Measurements from ENCODE around the gene C2orf72.
"Not testable (repeated sequence)": the region's sequence is repeated elsewhere in the genome, so short reads cannot be mapped to it uniquely, and the experiment has no call there.

C2orf72 gene

DNA sequence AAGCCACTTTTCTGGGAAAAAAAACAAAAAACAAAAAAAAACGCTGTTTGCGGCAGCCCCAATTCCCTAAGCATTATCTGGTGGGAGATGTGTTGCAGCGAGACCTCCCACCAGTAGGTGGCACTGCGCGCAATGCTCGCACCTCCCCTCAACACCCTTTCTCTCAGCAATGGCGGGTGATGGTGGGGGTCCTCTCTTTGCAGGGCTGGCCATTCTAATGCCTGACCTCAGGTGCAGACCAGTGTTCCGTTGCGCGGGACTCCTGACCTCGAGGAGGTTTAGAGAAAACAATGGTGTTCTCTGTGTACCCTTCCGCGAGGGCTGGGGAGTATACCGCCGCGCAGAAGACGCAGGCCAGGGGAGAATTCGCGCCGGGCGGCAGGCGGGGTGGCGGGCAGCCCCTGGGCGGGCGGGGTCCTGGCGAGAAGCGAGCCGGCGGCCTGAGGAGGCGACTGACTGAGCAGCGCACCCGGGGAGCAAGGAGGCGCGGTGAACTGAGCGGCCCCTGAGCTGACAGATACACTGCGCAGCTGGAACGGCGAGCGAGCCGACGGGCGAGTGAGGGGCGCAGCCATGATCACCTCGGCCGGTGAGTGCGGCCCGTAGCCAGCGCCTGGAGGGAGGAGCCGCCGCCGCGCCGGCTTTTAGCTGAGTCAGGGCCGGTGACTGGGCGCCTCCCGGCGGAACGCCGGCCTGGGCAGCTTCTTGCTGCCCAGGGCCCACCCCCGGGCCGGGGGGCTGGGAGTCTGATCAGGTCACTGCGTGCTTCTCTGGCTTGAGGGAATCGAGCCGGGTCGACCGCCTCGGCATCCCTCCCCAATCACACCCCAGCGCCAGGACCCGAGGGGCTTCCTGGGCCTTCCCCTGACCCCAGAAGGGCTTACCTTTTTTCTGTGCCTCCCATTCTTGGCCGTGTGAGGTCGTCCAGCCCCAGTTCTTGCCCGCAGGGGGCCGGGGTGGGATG, 19.4 kb downstream of the C2orf72 start, which contains the start of gene PSMD1:
Gene PSMD1, plus strand, starts transcription at position 415 of the 964 bp plus-strand sequence. Its CDS starts 159 bp downstream, at position 574.
- H3K4me1 ChIP-seq (ENCODE audit: control insufficient read depth, insufficient read depth, low read length): peaks cover 35% of the 10 kb centered on the region
- peak within 1 kb of the TSS; percentile 80 for H3K27ac ChIP-seq (ENCODE audit: low read length)
- H3K36me3 ChIP-seq (ENCODE audit: control insufficient read depth in 2 of 2, insufficient read depth in 2 of 2, low read length in 2 of 2): no peaks in the 10 kb centered on the region
- no peaks in the 10 kb centered on the region for H3K27me3 ChIP-seq (ENCODE audit: control insufficient read depth in 1 of 2, insufficient read depth in 2 of 2, low read length in 2 of 2)
- H3K4me3 ChIP-seq (ENCODE audit: low read length in 2 of 2): peak within 1 kb of the TSS; percentile 87 to 99
- peak within 1 kb of the TSS; percentile 94 to 98 for H3K9ac ChIP-seq (ENCODE audit: low read length in 2 of 2)
- H3K9me3 ChIP-seq (ENCODE audit: control insufficient read depth in 2 of 2, low read length in 2 of 2): no peaks in the 10 kb centered on the region

DNA sequence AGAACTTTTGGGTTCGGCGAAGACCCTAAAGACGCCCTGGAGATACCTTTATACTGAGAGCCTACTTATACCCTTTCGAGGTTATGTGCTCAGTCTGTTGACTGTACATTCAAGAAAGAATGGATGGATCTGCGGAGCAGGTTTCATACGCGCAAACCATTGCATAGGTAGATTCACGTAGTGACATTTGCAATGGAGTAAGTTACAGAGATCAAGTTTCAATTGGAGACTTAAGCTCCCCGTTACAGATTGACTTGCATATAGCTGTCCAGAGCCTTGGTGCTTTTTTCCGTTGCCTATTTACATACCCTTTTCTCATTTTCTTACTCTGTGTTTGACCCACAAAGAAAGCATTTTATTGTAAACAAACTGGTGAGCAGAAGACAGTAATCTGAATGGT, 20.3 kb downstream of the C2orf72 start:
- Histone ChIP-seq H3K4me1 (ENCODE audit: control insufficient read depth, insufficient read depth, low read length) (peaks cover 28% of the 10 kb centered on the region), H3K9ac (ENCODE audit: low read length in 2 of 2) (peak overlapping the region; percentile 94 to 98), H3K27me3 (ENCODE audit: control insufficient read depth in 1 of 2, insufficient read depth in 2 of 2, low read length in 2 of 2) (no peaks in the 10 kb centered on the region), H3K4me3 (ENCODE audit: low read length in 2 of 2) (peak overlapping the region; percentile 87 to 99), H3K36me3 (ENCODE audit: control insufficient read depth in 2 of 2, insufficient read depth in 2 of 2, low read length in 2 of 2) (peaks cover 0 to under 1% of the 10 kb centered on the region in 2 donors), H3K27ac (ENCODE audit: low read length) (no peak overlapping the region), H3K9me3 (ENCODE audit: control insufficient read depth in 2 of 2, low read length in 2 of 2) (no peaks in the 10 kb centered on the region)

DNA sequence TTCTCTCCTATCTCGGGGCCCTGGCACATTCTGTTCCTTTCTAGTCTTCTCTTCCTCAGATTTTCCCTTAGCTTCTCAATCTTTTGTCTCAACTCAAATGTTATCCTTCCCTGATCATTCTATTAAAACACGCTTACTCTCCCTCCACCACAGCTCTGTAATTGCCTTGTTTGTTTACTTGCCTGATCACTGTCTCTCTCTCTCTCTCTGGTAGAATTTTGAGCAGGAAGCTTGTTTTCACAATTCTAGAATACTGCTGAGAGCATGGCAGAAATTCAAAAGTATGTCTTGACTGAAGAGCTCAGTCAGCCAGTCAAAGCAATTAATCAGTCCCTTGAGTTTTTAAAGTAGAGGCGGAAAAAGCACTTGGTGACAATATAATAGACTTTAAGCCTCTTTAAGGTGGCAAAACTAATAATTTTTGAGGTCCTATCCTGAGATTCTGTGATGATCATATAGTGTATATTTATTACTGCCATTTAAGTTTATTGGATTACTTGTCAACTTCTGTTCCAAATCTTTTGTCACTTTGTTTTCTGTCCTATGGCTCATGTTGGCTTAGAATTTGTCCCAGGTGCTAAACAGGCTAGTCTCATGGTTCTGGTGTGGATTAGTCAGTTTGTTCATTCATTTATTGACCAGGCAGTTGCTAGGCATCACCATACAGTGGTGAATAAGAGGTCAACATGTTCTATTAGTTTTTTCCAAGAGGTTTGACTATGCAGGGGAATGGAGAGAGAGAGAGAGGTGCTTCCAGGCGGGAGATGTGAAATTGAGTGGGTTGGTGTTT, 21.6 kb downstream of the C2orf72 start:
- peak overlapping the region in 1 of 2 donors; percentile 29 for H3K9ac ChIP-seq (ENCODE audit: low read length in 2 of 2)
- no peaks in the 10 kb centered on the region for H3K9me3 ChIP-seq (ENCODE audit: control insufficient read depth in 2 of 2, low read length in 2 of 2)
- H3K4me3 ChIP-seq (ENCODE audit: low read length in 2 of 2): peak overlapping the region in 1 of 2 donors; percentile 24
- H3K27ac ChIP-seq (ENCODE audit: low read length): no peak overlapping the region
- H3K4me1 ChIP-seq (ENCODE audit: control insufficient read depth, insufficient read depth, low read length): peaks cover 25% of the 10 kb centered on the region
- H3K36me3 ChIP-seq (ENCODE audit: control insufficient read depth in 2 of 2, insufficient read depth in 2 of 2, low read length in 2 of 2): peaks cover 6 to 14% of the 10 kb centered on the region in 2 donors
- no peaks in the 10 kb centered on the region for H3K27me3 ChIP-seq (ENCODE audit: control insufficient read depth in 1 of 2, insufficient read depth in 2 of 2, low read length in 2 of 2)

DNA sequence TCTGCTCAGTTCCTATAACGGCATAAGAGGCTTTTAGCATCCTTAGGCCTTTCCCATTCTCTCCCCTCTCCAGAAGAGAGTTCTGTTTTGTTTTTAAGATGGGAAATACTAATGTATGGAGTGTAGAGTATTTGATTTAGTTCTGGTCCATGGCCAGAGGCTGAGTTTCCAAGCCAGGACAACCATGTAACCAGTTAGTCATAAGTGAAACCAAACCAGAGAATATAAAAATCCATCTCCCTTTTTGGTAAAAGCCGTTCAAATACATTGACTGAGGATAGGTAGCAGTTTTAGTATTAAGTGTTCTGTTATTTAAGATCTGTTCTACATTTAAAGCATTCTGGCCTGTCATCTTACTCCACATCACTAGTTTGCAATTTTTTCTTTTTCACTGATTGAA, 22.4 kb downstream of the C2orf72 start:
- H3K4me3 ChIP-seq (ENCODE audit: low read length in 2 of 2): no peak overlapping the region

DNA sequence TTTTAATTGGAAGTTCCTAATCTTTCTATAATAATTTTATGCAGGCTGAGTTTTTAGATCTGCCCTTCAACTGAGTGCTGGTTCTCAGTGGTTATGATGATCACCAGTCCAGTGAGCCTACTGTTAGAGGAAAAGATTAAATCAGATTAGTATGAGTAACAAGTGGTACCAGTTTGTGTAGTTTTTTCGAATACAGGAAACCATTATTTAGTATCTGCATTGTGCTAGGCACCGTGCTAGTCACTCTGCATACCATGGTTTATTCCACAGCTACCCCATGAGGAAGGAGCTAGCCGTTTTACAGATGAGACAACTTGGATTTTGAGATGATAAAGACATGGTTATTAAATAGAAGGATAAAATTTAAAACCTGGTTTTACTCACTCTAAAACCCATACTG, 25.5 kb downstream of the C2orf72 start:
- no peak overlapping the region for H3K9ac ChIP-seq (ENCODE audit: low read length in 2 of 2)
- peaks cover 18 to 35% of the 10 kb centered on the region in 2 donors for H3K36me3 ChIP-seq (ENCODE audit: control insufficient read depth in 2 of 2, insufficient read depth in 2 of 2, low read length in 2 of 2)
- H3K4me3 ChIP-seq (ENCODE audit: low read length in 2 of 2): no peak overlapping the region
- H3K9me3 ChIP-seq (ENCODE audit: control insufficient read depth in 2 of 2, low read length in 2 of 2): no peaks in the 10 kb centered on the region
- H3K4me1 ChIP-seq (ENCODE audit: control insufficient read depth, insufficient read depth, low read length): peaks cover 17% of the 10 kb centered on the region
- no peak overlapping the region for H3K27ac ChIP-seq (ENCODE audit: low read length)
- H3K27me3 ChIP-seq (ENCODE audit: control insufficient read depth in 1 of 2, insufficient read depth in 2 of 2, low read length in 2 of 2): no peaks in the 10 kb centered on the region

More for the DNA sequence above, 22.4 kb downstream of the C2orf72 start:
- Histone ChIP-seq H3K36me3 (ENCODE audit: control insufficient read depth in 2 of 2, insufficient read depth in 2 of 2, low read length in 2 of 2) (peaks cover 8 to 17% of the 10 kb centered on the region in 2 donors), H3K4me1 (ENCODE audit: control insufficient read depth, insufficient read depth, low read length) (peaks cover 25% of the 10 kb centered on the region), H3K27ac (ENCODE audit: low read length) (no peak overlapping the region), H3K9ac (ENCODE audit: low read length in 2 of 2) (no peak overlapping the region), H3K27me3 (ENCODE audit: control insufficient read depth in 1 of 2, insufficient read depth in 2 of 2, low read length in 2 of 2) (no peaks in the 10 kb centered on the region), H3K9me3 (ENCODE audit: control insufficient read depth in 2 of 2, low read length in 2 of 2) (no peaks in the 10 kb centered on the region)

DNA sequence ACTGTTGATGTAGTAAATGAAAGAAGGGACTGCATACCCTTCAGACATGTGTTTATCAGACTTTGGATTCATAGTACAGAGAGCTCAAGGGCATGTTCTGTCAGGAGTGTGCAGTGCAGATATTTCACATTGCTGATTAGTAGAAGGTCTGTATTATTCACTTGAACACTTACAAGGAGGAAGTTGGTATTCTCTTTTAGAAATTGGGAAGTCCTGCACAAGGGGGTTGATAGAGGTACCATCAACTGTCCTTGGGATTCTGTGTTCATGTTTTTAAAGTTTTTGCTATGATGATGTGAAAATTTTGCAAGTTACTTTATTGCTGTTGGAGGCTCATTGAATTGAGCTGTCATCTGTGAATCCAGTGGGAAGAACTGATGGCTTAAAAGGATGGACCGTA, 26.0 kb downstream of the C2orf72 start:
- H3K27ac ChIP-seq (ENCODE audit: low read length): no peak overlapping the region
- no peak overlapping the region for H3K9ac ChIP-seq (ENCODE audit: low read length in 2 of 2)
- H3K4me1 ChIP-seq (ENCODE audit: control insufficient read depth, insufficient read depth, low read length): peaks cover 12% of the 10 kb centered on the region
- H3K9me3 ChIP-seq (ENCODE audit: control insufficient read depth in 2 of 2, low read length in 2 of 2): no peaks in the 10 kb centered on the region
- no peaks in the 10 kb centered on the region for H3K27me3 ChIP-seq (ENCODE audit: control insufficient read depth in 1 of 2, insufficient read depth in 2 of 2, low read length in 2 of 2)
- H3K36me3 ChIP-seq (ENCODE audit: control insufficient read depth in 2 of 2, insufficient read depth in 2 of 2, low read length in 2 of 2): peaks cover 23 to 41% of the 10 kb centered on the region in 2 donors
- no peak overlapping the region for H3K4me3 ChIP-seq (ENCODE audit: low read length in 2 of 2)

DNA sequence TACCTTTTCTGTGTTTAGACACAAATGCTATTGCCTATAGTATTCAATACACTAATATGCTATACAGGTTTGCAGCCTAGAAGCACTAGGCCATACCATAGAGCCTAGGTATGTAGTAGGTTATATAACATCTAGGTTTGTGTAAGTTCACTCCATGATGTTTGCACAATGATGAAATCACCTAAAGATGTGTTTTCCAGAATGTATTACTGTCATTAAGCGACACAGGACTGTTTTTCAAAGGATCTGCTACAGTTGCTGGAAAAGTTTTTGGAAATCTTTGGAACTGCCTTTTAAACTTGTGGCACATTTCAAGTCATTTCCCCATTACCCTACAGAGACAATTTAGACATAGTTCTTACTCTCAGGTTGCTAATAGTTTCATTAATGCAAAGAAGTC, 28.6 kb downstream of the C2orf72 start:
- Histone ChIP-seq H3K27me3 (ENCODE audit: control insufficient read depth in 1 of 2, insufficient read depth in 2 of 2, low read length in 2 of 2) (no peaks in the 10 kb centered on the region), H3K9ac (ENCODE audit: low read length in 2 of 2) (no peak overlapping the region), H3K36me3 (ENCODE audit: control insufficient read depth in 2 of 2, insufficient read depth in 2 of 2, low read length in 2 of 2) (peaks cover 29 to 46% of the 10 kb centered on the region in 2 donors)

DNA sequence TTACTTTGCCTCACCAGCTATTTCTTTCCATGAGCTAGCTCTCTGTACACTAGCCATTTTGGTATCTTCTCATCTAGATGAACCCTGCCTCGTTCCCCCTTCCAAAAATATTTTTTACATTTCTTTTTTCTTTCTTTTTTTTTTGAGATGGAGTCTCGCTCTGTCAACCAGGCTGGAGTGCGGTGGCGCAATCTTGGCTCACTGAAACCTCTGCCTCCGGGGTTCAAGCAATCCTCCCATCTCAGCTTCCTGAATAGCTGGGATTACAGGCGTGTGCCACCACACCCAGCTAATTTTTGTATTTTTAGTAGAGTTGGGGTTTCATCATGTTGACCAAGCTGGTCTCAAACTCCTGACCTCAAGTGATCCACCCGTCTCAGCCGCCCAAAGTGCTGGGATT, 30.2 kb downstream of the C2orf72 start:
- H3K27me3 ChIP-seq (ENCODE audit: control insufficient read depth in 1 of 2, insufficient read depth in 2 of 2, low read length in 2 of 2); H3K9ac ChIP-seq (ENCODE audit: low read length in 2 of 2); H3K27ac ChIP-seq (ENCODE audit: low read length); H3K4me1 ChIP-seq (ENCODE audit: control insufficient read depth, insufficient read depth, low read length); H3K4me3 ChIP-seq (ENCODE audit: low read length in 2 of 2); H3K9me3 ChIP-seq (ENCODE audit: control insufficient read depth in 2 of 2, low read length in 2 of 2): not testable (repeated sequence)
- peaks cover 34 to 51% of the 10 kb centered on the region in 2 donors for H3K36me3 ChIP-seq (ENCODE audit: control insufficient read depth in 2 of 2, insufficient read depth in 2 of 2, low read length in 2 of 2)

More for the DNA sequence above, 28.6 kb downstream of the C2orf72 start:
- Histone ChIP-seq H3K9me3 (ENCODE audit: control insufficient read depth in 2 of 2, low read length in 2 of 2) (no peaks in the 10 kb centered on the region), H3K4me3 (ENCODE audit: low read length in 2 of 2) (no peak overlapping the region), H3K4me1 (ENCODE audit: control insufficient read depth, insufficient read depth, low read length) (no peaks in the 10 kb centered on the region), H3K27ac (ENCODE audit: low read length) (no peak overlapping the region)

DNA sequence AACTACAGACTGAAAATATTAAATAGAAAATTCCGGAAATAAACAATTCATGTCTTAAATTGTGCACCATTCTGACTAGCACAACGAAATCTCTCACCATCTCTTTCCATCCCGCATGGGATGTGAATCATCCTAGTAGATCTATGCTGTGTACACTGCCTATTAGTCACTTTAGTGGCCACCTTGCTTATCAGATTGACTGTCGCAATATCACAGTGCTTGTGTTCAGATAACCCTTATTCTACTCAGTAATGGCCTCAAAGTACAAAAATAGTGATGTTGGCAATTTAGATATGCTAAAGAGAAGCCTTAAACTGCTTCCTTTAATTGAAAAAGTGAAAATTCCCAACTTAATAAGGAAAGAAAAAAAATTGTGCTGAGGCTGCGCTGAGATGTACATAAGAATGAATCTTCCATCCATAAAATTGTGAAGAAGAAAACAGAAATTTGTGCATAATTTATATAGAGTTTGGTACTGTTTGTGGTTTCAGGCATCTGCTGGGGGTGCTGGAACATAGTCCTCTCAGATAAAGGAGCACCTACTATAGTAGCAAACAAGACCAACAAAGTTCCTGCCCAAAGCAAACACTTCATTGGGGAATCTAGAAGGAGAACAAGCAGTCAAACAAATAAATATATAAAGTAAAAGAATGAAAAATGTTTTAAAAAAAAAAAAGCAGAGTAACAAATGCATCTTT, 31.4 kb downstream of the C2orf72 start:
- Histone ChIP-seq H3K4me1 (ENCODE audit: control insufficient read depth, insufficient read depth, low read length) (no peaks in the 10 kb centered on the region), H3K27ac (ENCODE audit: low read length) (no peak overlapping the region), H3K36me3 (ENCODE audit: control insufficient read depth in 2 of 2, insufficient read depth in 2 of 2, low read length in 2 of 2) (peaks cover 30 to 50% of the 10 kb centered on the region in 2 donors), H3K4me3 (ENCODE audit: low read length in 2 of 2) (no peak overlapping the region), H3K9ac (ENCODE audit: low read length in 2 of 2) (no peak overlapping the region), H3K27me3 (ENCODE audit: control insufficient read depth in 1 of 2, insufficient read depth in 2 of 2, low read length in 2 of 2) (no peaks in the 10 kb centered on the region), H3K9me3 (ENCODE audit: control insufficient read depth in 2 of 2, low read length in 2 of 2) (no peaks in the 10 kb centered on the region)

DNA sequence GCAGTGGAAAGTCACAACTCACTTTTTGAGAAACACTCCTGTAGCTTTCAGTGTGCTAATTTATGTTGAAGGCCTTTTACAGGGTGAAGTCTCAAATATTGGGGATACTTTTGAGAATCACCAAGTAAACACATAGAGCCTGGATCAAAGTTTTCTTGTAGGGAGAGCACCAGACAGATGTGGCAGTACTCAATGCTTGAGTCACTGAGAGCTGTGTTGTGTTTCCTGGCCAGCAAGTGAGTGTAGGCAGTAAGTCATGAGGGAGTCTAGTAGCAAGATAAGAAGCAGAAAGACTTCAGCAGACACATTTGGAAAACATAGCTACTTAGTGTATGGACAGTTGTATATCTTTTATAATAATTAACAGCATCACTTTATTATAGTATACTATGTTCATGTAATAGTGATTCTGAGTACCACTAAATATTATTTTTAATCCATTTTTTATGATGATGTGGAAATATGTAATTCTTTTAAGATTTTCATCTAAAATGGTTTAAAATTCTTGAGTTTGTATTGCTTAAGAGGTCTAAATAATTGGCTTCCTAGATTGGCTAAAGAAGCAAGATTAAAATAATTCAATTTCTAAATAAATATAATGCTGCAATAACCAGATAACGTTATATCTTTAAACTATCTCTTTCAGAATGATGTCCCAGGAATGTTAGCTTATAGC, 32.2 kb downstream of the C2orf72 start:
- peaks cover 30 to 43% of the 10 kb centered on the region in 2 donors for H3K36me3 ChIP-seq (ENCODE audit: control insufficient read depth in 2 of 2, insufficient read depth in 2 of 2, low read length in 2 of 2)
- no peak overlapping the region for H3K4me3 ChIP-seq (ENCODE audit: low read length in 2 of 2)
- H3K9me3 ChIP-seq (ENCODE audit: control insufficient read depth in 2 of 2, low read length in 2 of 2): no peaks in the 10 kb centered on the region
- no peaks in the 10 kb centered on the region for H3K4me1 ChIP-seq (ENCODE audit: control insufficient read depth, insufficient read depth, low read length)
- no peak overlapping the region for H3K27ac ChIP-seq (ENCODE audit: low read length)
- no peaks in the 10 kb centered on the region for H3K27me3 ChIP-seq (ENCODE audit: control insufficient read depth in 1 of 2, insufficient read depth in 2 of 2, low read length in 2 of 2)
- no peak overlapping the region for H3K9ac ChIP-seq (ENCODE audit: low read length in 2 of 2)
